GM12864 (cell line): ENCODE results near the gene DEPDC5.
"Not testable (repeated sequence)": the region's sequence is repeated elsewhere in the genome, so short reads cannot be mapped to it uniquely, and the experiment has no call there.

Source experiments
- DNase-seq: peaks from one replicate; pipeline ENCODE4 v3.0.0-alpha.2; 2011; ENCODE audit warnings: low read depth
- H3K4me3 ChIP-seq: 2 replicates; pipeline ENCODE4 v1.5.1; 2011; ENCODE audit warnings: mild to moderate bottlenecking, low read depth, low read length, control low read depth
- TF ChIP-seq, protein P1 (sequence below): IDR thresholded peaks from 2 replicates; pipeline ENCODE4 v1.5.1; 2011; ENCODE audit warnings: low read depth, mild to moderate bottlenecking, moderate library complexity, low read length, control low read depth, inconsistent platforms; ENCODE audit errors: missing control alignments

Gene DEPDC5

DNA sequence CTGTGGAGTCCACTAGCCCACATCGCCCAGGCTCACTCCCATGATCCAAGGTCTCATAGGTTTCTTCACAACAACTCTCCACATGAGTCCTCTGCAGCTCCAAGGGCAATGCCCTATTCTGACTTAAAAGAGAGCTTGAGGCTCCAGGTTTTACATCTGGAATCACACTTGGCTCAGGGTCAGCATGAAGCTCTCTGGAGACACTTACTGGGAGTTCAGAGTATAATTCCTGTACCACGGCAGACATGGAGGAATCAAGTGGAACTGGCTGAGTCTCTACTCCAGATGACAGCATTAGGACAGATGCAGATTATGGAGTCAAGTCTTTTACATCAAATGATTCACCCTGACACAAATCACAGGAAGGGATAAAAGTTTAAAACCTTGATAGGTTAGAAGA is 15.3 kb upstream of the DEPDC5 start:
- DNase-seq: no peak
- TF ChIP-seq, protein P1, sequence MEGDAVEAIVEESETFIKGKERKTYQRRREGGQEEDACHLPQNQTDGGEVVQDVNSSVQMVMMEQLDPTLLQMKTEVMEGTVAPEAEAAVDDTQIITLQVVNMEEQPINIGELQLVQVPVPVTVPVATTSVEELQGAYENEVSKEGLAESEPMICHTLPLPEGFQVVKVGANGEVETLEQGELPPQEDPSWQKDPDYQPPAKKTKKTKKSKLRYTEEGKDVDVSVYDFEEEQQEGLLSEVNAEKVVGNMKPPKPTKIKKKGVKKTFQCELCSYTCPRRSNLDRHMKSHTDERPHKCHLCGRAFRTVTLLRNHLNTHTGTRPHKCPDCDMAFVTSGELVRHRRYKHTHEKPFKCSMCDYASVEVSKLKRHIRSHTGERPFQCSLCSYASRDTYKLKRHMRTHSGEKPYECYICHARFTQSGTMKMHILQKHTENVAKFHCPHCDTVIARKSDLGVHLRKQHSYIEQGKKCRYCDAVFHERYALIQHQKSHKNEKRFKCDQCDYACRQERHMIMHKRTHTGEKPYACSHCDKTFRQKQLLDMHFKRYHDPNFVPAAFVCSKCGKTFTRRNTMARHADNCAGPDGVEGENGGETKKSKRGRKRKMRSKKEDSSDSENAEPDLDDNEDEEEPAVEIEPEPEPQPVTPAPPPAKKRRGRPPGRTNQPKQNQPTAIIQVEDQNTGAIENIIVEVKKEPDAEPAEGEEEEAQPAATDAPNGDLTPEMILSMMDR: no peak
- H3K4me3 ChIP-seq: no peak overlapping the region

DNA sequence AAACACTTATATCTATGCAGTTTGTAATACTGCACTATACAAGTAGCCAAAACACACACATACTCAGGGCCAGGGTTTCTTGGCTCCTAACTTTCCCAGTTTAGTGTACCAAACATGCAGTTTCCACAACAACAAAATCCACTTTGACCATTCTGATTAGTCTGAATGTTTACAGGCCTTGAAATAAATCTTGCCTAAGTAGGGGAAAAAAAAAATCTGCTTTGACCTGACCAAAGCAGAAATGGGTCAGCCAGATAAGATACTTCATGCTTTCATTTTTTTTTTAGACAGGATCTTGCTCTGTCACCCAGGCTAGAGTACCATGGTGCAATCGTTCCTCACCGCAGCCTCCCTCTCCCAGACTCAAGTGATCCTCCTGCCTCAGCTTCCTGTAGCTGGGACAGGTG is 14.0 kb upstream of the DEPDC5 start:
- no peak for DNase-seq
- no peak overlapping the region for H3K4me3 ChIP-seq
- TF ChIP-seq, protein P1: no peak

DNA sequence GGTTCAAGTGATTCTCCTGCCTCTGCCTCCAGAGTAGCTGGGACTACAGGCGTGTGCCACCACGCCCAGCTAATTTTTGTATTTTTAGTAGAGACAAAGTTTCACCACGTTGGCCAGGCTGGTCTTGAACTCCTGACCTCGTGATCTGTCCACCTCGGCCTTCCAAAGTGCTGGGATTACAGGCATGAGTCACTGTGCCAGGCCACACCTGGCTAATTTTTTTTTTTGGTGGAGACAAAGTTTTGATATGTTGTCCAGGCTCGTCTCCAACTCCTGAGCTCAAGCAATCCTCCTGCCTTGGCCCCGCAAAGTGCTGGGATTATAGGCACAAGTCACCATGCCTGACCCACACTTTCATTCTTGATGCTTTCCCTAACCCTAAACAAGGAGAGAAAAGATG is 13.5 kb upstream of the DEPDC5 start:
- not testable (repeated sequence) for H3K4me3 ChIP-seq

DNA sequence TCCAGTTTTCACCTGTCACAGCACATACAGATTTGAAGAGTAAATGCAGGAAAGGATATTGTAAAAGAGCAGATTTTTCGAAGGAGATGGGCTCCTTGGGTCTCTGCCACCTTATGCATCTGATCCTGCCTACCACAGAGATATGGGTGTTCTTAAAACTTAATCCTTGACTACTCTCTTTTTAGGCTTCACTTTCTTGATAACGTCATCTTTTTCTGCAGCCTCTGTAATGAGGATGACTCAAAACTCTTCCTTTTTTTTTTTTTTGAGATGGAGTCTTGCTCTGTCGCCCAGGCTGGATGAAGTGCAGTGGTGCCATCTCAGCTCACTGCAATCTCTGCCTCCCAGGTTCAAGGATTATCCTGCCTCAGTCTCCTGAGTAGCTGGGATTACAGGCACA is 11.7 kb upstream of the DEPDC5 start:
- H3K4me3 ChIP-seq: no peak overlapping the region
- DNase-seq: no peak
- TF ChIP-seq, protein P1: no peak

More for the DNA sequence above, 13.5 kb upstream of the DEPDC5 start:
- DNase-seq: not testable (repeated sequence)

DNA sequence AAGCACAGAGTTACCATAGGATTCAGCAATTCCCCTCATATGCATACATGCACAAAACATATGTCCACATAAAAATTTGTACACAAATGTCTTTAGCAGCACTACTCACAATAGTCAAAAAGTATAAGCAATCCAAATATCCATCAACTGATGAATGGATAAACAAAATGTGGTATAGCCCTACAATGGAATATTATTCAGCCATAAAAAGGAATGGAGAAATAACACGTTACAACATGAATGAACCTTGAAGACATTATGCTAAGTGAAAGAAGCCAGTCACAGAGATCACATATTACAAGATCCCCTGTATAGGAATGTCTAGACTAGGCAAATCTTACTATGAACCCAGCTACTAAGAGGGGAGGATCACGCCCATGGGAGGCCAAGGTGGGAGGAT is 11.1 kb upstream of the DEPDC5 start:
- no peak for DNase-seq
- H3K4me3 ChIP-seq: no peak overlapping the region
- TF ChIP-seq, protein P1: no peak

DNA sequence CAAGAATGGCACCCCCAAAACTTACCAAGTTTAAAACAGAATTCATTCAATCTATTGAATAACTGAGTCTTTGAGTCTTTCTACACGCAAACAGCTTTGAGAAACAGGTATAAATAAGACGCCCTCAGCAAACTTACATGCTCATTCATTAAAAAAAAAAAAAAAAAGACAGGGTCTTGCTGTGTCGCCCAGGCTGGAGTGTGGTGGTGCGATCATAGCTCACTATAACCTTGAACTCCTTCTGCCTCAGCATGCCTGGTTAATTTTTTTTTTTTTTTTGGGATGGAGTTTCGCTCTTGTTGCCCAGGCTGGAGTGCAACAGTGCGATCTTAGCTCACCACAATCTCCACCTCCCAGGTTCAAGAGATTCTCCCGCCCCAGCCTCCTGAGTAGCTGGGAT is 9.9 kb upstream of the DEPDC5 start:
- TF ChIP-seq, protein P1: no peak
- H3K4me3 ChIP-seq: no peak overlapping the region
- DNase-seq: no peak

DNA sequence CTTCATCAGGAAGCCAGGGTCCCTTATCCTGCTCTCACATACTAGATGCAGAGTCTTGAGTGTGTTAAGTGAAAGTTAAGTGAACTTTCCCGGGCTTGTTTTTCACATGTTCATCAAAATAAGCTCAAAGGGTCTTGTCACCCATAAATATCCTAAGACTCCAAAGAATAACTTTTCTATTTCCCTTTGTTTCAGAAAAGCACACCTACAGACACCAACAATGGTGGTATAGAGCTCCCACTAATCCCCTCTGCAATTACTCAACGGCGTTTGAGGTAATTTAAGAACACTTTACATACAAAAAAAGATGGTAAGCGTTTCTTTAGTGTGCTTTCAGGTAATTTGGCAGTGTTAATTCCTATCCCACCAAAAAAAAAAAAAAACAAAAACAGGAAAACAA is 6.4 kb upstream of the DEPDC5 start:
- TF ChIP-seq, protein P1: no peak
- H3K4me3 ChIP-seq: no peak overlapping the region
- no peak for DNase-seq

DNA sequence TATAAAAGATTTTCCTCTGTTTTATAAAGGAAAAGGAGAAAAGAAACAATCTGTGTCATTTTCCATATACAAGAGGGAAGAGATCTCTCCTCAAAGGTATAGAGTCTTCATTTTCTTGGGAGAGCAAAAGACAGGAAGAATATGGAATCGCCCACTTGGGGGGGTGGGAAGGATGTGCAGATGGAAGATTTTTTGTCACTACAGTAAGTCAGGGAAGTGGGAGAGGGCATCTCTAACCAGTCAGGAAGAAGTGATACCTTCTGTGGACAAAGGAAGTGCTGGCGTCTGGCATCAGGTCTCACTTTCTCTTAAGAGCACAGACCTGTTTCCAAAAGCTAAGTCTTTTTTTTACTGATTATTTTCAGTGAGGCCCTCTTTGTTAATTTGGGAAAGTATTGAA is 5.3 kb upstream of the DEPDC5 start:
- no peak for DNase-seq
- TF ChIP-seq, protein P1: no peak
- peak overlapping the region; percentile 91 for H3K4me3 ChIP-seq
